Omental fat pad (tissue), 4 donors: ENCODE measurements around the gene SIGLEC15. TPM values are rescaled to one million over a fixed set of nuclear protein-coding genes. Genes with fewer than 3 reads are reported as not detected.

Experiments used
- ATAC-seq: fragments of 150-250 bp; one replicate; pipeline ENCODE4 v1.9.1; 2016; ENCODE audit warnings: mild to moderate bottlenecking, moderate library complexity; ENCODE audit not compliant: low FRiP score
- DNase-seq: peaks from one replicate; pipeline ENCODE4 v3.0.0-alpha.2; 2019; ENCODE audit warnings: low spot score
- total RNA-seq, 4 donors: library from RNA; depleted of rRNA; stranded (reverse); fragments of >200 nt; gene quantifications; one replicate each; pipeline ENCODE4 v1.1.0, GENCODE V29; 2016
- TF ChIP-seq, protein P1 (sequence below), 3 donors: fragments of 450-650 bp; IDR thresholded peaks; one replicate each; pipeline ENCODE4 v1.5.1; 2016 to 2017; ENCODE audit warnings: antibody characterized with exemption in 3 of 3, mild to moderate bottlenecking in 3 of 3, moderate library complexity in 2 of 3

The SIGLEC15 gene, protein sequence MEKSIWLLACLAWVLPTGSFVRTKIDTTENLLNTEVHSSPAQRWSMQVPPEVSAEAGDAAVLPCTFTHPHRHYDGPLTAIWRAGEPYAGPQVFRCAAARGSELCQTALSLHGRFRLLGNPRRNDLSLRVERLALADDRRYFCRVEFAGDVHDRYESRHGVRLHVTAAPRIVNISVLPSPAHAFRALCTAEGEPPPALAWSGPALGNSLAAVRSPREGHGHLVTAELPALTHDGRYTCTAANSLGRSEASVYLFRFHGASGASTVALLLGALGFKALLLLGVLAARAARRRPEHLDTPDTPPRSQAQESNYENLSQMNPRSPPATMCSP
- 1 to 10 TPM in 1 of 4 donors, under 1 TPM in 2, not detected in 1; 0.25 to 2.5 (median 0.46) TPM for total RNA-seq

DNA sequence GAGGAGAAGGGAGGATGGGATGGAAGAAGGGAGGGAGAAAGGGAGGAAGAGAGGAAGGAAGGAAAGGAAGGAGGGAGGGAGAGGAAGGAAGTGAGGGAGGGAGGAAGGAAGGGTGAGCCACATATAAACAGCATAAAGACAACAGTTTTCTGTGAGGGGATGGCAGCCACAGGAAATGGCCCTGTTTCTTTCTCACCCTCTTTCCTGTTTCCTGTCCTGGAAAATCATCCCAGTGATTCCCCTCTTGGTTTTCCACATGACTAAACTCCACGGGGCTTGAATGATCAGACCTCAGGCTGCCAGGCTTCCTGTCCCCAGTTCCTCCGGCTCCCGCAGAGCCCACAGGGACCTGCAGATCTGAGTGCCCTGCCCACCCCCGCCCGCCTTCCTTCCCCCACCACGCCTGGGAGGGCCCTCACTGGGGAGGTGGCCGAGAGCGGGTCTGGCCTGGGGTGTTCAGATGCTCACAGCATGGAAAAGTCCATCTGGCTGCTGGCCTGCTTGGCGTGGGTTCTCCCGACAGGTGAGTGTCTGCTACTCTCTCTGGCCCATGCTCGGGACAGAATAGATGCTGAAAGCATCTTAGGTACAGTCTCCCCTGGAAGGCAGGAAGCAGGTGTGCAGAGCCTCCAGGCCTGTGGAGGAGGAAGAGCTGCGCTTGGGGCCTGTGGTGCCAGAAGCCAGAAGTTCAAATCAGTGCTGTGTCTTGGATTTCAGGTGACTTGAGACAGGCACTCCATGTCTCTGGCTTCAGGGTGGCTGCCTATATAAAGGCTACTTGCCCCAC is at the start of gene SIGLEC15:
Gene SIGLEC15, plus strand, starts transcription at position 418 of the 787 bp plus-strand sequence. Its CDS starts 54 bp downstream, at position 472.
- ATAC-seq, result no peak
- TF ChIP-seq, protein P1, sequence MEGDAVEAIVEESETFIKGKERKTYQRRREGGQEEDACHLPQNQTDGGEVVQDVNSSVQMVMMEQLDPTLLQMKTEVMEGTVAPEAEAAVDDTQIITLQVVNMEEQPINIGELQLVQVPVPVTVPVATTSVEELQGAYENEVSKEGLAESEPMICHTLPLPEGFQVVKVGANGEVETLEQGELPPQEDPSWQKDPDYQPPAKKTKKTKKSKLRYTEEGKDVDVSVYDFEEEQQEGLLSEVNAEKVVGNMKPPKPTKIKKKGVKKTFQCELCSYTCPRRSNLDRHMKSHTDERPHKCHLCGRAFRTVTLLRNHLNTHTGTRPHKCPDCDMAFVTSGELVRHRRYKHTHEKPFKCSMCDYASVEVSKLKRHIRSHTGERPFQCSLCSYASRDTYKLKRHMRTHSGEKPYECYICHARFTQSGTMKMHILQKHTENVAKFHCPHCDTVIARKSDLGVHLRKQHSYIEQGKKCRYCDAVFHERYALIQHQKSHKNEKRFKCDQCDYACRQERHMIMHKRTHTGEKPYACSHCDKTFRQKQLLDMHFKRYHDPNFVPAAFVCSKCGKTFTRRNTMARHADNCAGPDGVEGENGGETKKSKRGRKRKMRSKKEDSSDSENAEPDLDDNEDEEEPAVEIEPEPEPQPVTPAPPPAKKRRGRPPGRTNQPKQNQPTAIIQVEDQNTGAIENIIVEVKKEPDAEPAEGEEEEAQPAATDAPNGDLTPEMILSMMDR (IDR thresholded peaks at IDR 0.05), result no peak
- no peak for DNase-seq

DNA sequence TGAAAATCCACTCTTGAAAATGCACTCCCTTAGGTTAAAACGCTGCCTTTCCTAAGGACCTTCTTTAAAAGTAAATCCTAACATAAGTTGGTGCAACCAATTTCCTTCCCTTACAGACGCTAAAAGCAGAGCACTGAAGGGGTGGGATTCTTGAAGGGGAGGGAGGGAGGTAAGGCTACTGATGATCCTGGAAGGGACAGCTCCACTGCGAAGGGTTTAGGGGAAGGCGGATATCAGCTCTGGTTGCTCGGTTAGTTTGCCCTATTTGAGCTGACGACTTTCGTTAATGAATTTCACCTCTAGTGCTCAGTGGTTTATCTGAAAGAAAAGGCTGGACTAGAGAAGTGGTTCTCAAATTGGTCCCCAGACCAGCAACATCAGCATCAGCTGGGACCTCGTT is 49.7 kb upstream of the SIGLEC15 start:
- TF ChIP-seq, protein P1 (IDR thresholded peaks at IDR 0.05), result no peak
- DNase-seq (no peak), ATAC-seq (peak; percentile 16)

DNA sequence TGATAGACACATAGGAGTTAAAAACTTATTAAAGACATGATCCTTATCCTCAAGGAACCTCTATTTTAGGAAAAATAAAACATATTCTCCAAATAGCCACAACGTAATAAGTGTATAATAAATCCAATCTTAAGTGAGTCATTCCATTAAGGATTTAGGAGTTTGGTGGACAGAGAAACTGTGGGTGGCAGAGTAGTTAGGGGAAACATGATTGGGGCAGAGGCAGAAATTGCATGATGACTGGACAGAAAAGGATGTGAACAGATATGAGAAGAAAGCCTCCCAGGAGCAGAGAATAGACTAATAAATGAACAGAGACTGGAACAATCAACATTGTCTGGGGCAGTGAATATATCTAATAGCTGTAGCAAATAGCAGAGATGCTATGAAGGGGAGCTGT is 48.1 kb upstream of the SIGLEC15 start:
- TF ChIP-seq, protein P1 (IDR thresholded peaks at IDR 0.05), result no peak
- DNase-seq (no peak), ATAC-seq (peak; percentile 29)

DNA sequence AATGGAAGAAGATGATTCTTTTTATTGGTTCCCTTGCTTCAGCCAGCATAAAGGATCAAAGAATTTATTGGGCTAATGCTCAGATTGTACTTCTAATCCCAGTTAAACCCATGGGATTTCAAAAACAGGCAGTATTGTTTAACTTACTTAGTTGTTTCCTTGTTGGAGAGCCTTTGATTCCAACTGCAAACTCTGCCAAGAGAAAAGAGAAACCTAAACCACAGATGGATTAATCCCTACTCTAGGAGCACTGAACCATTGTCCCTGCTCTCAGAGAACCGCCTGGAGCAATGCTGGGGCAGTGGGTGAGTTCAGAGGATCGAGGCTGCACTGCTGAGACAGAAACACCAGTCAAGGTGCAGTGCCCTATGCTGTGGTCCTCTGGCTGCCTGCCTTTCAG is 44.9 kb upstream of the SIGLEC15 start:
- TF ChIP-seq, protein P1 (IDR thresholded peaks at IDR 0.05), result no peak
- no peak for DNase-seq
- ATAC-seq, result no peak

DNA sequence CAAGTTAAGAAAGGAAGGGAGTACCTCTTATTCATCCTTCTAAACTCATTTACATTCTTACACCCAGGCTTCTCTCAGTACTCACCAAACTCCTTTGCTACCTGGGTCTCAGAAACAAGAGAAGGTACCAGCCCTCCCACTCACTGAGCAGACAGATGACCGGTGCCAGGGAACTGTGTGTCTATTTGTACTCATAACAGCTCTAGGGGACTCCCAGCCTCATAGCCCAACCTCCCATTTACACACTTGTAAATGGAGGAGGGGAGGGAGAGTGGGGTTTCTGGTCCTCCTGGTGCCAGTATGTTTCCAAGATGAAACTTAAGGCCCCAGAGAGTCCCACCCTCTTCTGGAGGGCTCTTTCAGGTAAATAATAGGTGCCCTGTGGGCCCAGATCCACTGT is 42.8 kb upstream of the SIGLEC15 start:
- TF ChIP-seq, protein P1 (IDR thresholded peaks at IDR 0.05), result no peak
- no peak for DNase-seq
- no peak for ATAC-seq

DNA sequence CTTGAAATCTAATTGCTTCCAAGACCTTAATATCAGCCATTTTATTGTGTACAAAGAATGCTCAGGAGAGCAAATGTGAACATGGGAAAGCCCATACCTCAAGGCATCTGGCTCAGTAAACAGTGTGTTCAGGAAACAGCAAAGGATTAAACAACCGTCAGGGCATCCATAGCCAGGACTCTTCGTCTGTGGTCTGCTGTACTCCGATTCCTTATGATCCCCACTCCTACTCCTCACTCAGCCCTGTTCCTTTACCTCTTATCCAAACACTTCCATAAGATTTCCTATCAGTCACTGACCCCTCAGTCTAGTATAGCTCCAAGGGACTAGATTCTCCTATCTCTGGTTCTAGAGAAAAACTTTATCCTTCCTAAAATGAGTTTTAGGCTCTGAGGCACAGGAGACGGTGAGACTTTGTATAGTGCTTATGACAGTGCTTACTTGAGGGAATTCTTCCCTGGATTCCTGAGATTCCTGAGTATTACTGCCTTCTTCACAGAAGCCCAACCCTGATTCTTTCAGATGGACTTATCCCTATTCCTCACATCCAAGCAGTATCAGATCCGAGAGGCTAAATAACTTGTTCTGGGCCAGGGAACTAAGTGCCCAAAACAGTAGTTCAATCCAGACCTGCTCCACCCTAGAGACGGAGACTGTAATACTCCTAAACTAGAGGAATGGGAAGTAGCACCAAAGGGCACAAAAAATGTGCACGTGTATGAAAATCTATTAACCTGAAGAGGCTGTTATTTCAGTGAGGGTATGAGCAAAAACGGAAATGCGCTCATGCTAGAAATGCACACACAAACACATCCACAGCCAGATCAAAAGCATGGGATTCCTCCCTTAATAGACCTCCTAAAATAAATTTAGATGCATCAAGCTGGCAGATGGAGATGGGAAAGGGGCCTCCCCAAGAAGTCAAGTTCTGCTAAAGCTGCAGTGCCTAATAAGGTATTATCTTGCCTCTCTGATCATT is 42.1 kb upstream of the SIGLEC15 start:
- DNase-seq (no peak), ATAC-seq (peak; percentile 32)
- TF ChIP-seq, protein P1 (IDR thresholded peaks at IDR 0.05), result no peak
